ENCODE data around the gene ASS1.

Gene ASS1

GRCh38 chr9:130465383-130466096 lies 20.8 kb downstream of the ASS1 start:
- H3K36me3 ChIP-seq (ENCODE audit: control insufficient read depth, insufficient read depth, low read length), result no peaks in the 10 kb centered on the region
- no peak overlapping the region for H3K27ac ChIP-seq (ENCODE audit: low read depth, low read length, severe bottlenecking)
- WGBS, 2 experiments (ENCODE audit: insufficient coverage in 2 of 2), result 69 to 81% methylated on average over 11 to 13 of the region's 16 CpGs
- H3K9me3 ChIP-seq (ENCODE audit: control insufficient read depth, low read length), result no peaks in the 10 kb centered on the region
- H3K4me1 ChIP-seq (ENCODE audit: control insufficient read depth, insufficient read depth, low read length, poor library complexity, severe bottlenecking), result no peaks in the 10 kb centered on the region
- no peak overlapping the region for H3K4me3 ChIP-seq (ENCODE audit: extremely low read depth, insufficient read depth, low read length, poor library complexity, severe bottlenecking)

GRCh38 chr9:130466537-130467217 lies 21.9 kb downstream of the ASS1 start:
- no peak overlapping the region for H3K27ac ChIP-seq (ENCODE audit: low read depth, low read length, severe bottlenecking)
- no peaks in the 10 kb centered on the region for H3K9me3 ChIP-seq (ENCODE audit: control insufficient read depth, low read length)
- WGBS, 2 experiments (ENCODE audit: insufficient coverage in 2 of 2), result 76 to 79% methylated on average over 11 to 12 of the region's 20 CpGs
- H3K4me1 ChIP-seq (ENCODE audit: control insufficient read depth, insufficient read depth, low read length, poor library complexity, severe bottlenecking), result no peaks in the 10 kb centered on the region
- no peak overlapping the region for H3K4me3 ChIP-seq (ENCODE audit: extremely low read depth, insufficient read depth, low read length, poor library complexity, severe bottlenecking)
- no peaks in the 10 kb centered on the region for H3K36me3 ChIP-seq (ENCODE audit: control insufficient read depth, insufficient read depth, low read length)

GRCh38 chr9:130467316-130467715 lies 22.6 kb downstream of the ASS1 start:
- Histone ChIP-seq H3K4me1 (ENCODE audit: control insufficient read depth, insufficient read depth, low read length, poor library complexity, severe bottlenecking) (no peaks in the 10 kb centered on the region), H3K27ac (ENCODE audit: low read depth, low read length, severe bottlenecking) (no peak overlapping the region), H3K4me3 (ENCODE audit: extremely low read depth, insufficient read depth, low read length, poor library complexity, severe bottlenecking) (no peak overlapping the region), H3K9me3 (ENCODE audit: control insufficient read depth, low read length) (no peaks in the 10 kb centered on the region), H3K36me3 (ENCODE audit: control insufficient read depth, insufficient read depth, low read length) (no peaks in the 10 kb centered on the region)
- WGBS, 2 experiments (ENCODE audit: insufficient coverage in 2 of 2), result 44 to 47% methylated on average over 7 to 10 of the region's 13 CpGs

- 70 to 88% methylated on average over 2 of the region's 4 CpGs for WGBS, 2 experiments (ENCODE audit: insufficient coverage in 2 of 2)
- Histone ChIP-seq H3K36me3 (ENCODE audit: control insufficient read depth, insufficient read depth, low read length) (no peaks in the 10 kb centered on the region), H3K27ac (ENCODE audit: low read depth, low read length, severe bottlenecking) (no peak overlapping the region), H3K4me1 (ENCODE audit: control insufficient read depth, insufficient read depth, low read length, poor library complexity, severe bottlenecking) (no peaks in the 10 kb centered on the region), H3K4me3 (ENCODE audit: extremely low read depth, insufficient read depth, low read length, poor library complexity, severe bottlenecking) (no peak overlapping the region), H3K9me3 (ENCODE audit: control insufficient read depth, low read length) (no peaks in the 10 kb centered on the region)
Measured at GRCh38 chr9:130468566-130468965, 23.8 kb downstream of the ASS1 start.

GRCh38 chr9:130470269-130470668 lies 25.5 kb downstream of the ASS1 start:
- Histone ChIP-seq H3K27ac (ENCODE audit: low read depth, low read length, severe bottlenecking) (no peak overlapping the region), H3K9me3 (ENCODE audit: control insufficient read depth, low read length) (no peaks in the 10 kb centered on the region), H3K36me3 (ENCODE audit: control insufficient read depth, insufficient read depth, low read length) (no peaks in the 10 kb centered on the region), H3K4me1 (ENCODE audit: control insufficient read depth, insufficient read depth, low read length, poor library complexity, severe bottlenecking) (no peaks in the 10 kb centered on the region), H3K4me3 (ENCODE audit: extremely low read depth, insufficient read depth, low read length, poor library complexity, severe bottlenecking) (no peak overlapping the region)
- 94 to 97% methylated on average over 10 of the region's 10 CpGs for WGBS, 2 experiments (ENCODE audit: insufficient coverage in 2 of 2)

GRCh38 chr9:130470950-130471349 lies 26.2 kb downstream of the ASS1 start:
- WGBS, 2 experiments (ENCODE audit: insufficient coverage in 2 of 2), result 89 to 92% methylated on average over 10 to 11 of the region's 12 CpGs
- Histone ChIP-seq H3K4me3 (ENCODE audit: extremely low read depth, insufficient read depth, low read length, poor library complexity, severe bottlenecking) (no peak overlapping the region), H3K27ac (ENCODE audit: low read depth, low read length, severe bottlenecking) (no peak overlapping the region), H3K4me1 (ENCODE audit: control insufficient read depth, insufficient read depth, low read length, poor library complexity, severe bottlenecking) (no peaks in the 10 kb centered on the region), H3K9me3 (ENCODE audit: control insufficient read depth, low read length) (no peaks in the 10 kb centered on the region), H3K36me3 (ENCODE audit: control insufficient read depth, insufficient read depth, low read length) (no peaks in the 10 kb centered on the region)

- Histone ChIP-seq H3K9me3 (ENCODE audit: control insufficient read depth, low read length) (no peaks in the 10 kb centered on the region), H3K4me3 (ENCODE audit: extremely low read depth, insufficient read depth, low read length, poor library complexity, severe bottlenecking) (no peak overlapping the region), H3K4me1 (ENCODE audit: control insufficient read depth, insufficient read depth, low read length, poor library complexity, severe bottlenecking) (no peaks in the 10 kb centered on the region), H3K27ac (ENCODE audit: low read depth, low read length, severe bottlenecking) (no peak overlapping the region), H3K36me3 (ENCODE audit: control insufficient read depth, insufficient read depth, low read length) (no peaks in the 10 kb centered on the region)
- WGBS, 2 experiments (ENCODE audit: insufficient coverage in 2 of 2), result 55 to 56% methylated on average over 8 to 16 of the region's 20 CpGs
Measured at GRCh38 chr9:130471411-130472183, 26.8 kb downstream of the ASS1 start.

- Histone ChIP-seq H3K27ac (ENCODE audit: low read depth, low read length, severe bottlenecking) (no peak overlapping the region), H3K4me3 (ENCODE audit: extremely low read depth, insufficient read depth, low read length, poor library complexity, severe bottlenecking) (no peak overlapping the region), H3K9me3 (ENCODE audit: control insufficient read depth, low read length) (no peaks in the 10 kb centered on the region), H3K36me3 (ENCODE audit: control insufficient read depth, insufficient read depth, low read length) (no peaks in the 10 kb centered on the region), H3K4me1 (ENCODE audit: control insufficient read depth, insufficient read depth, low read length, poor library complexity, severe bottlenecking) (no peaks in the 10 kb centered on the region)
- 78 to 84% methylated on average over 14 to 19 of the region's 19 CpGs for WGBS, 2 experiments (ENCODE audit: insufficient coverage in 2 of 2)
Measured at GRCh38 chr9:130472184-130472705, 27.5 kb downstream of the ASS1 start.

GRCh38 chr9:130473009-130473408 lies 28.2 kb downstream of the ASS1 start:
- H3K4me1 ChIP-seq (ENCODE audit: control insufficient read depth, insufficient read depth, low read length, poor library complexity, severe bottlenecking), result no peaks in the 10 kb centered on the region
- H3K4me3 ChIP-seq (ENCODE audit: extremely low read depth, insufficient read depth, low read length, poor library complexity, severe bottlenecking), result no peak overlapping the region
- WGBS, 2 experiments (ENCODE audit: insufficient coverage in 2 of 2), result 84 to 94% methylated on average over 4 to 5 of the region's 6 CpGs
- H3K27ac ChIP-seq (ENCODE audit: low read depth, low read length, severe bottlenecking), result no peak overlapping the region
- no peaks in the 10 kb centered on the region for H3K36me3 ChIP-seq (ENCODE audit: control insufficient read depth, insufficient read depth, low read length)
- H3K9me3 ChIP-seq (ENCODE audit: control insufficient read depth, low read length), result no peaks in the 10 kb centered on the region

GRCh38 chr9:130473566-130473965 lies 28.8 kb downstream of the ASS1 start:
- WGBS, 2 experiments (ENCODE audit: insufficient coverage in 2 of 2), result 56 to 66% methylated on average over 8 to 9 of the region's 13 CpGs
- Histone ChIP-seq H3K27ac (ENCODE audit: low read depth, low read length, severe bottlenecking) (no peak overlapping the region), H3K4me1 (ENCODE audit: control insufficient read depth, insufficient read depth, low read length, poor library complexity, severe bottlenecking) (no peaks in the 10 kb centered on the region)

More at GRCh38 chr9:130473566-130473965, 28.8 kb downstream of the ASS1 start:
- Histone ChIP-seq H3K4me3 (ENCODE audit: extremely low read depth, insufficient read depth, low read length, poor library complexity, severe bottlenecking) (no peak overlapping the region), H3K9me3 (ENCODE audit: control insufficient read depth, low read length) (no peaks in the 10 kb centered on the region), H3K36me3 (ENCODE audit: control insufficient read depth, insufficient read depth, low read length) (no peaks in the 10 kb centered on the region)
